HepG2 (cell line): ENCODE results near the gene MMP25. TPM values are rescaled to one million over a fixed set of nuclear protein-coding genes. Genes with fewer than 3 reads are reported as not detected.

Experiments
- ATAC-seq: fragments of 200-7000 bp; cut with Tn5 transposase; 3 replicates; pipeline ENCODE4 v1.9.1; 2020; ENCODE audit warnings: mild to moderate bottlenecking, moderate library complexity
- BruUV-seq: library from RNA; stranded (reverse); fragments of 400-500 nt; replicated peaks from 2 replicates; lab custom pipeline; 2021; lab: Mats Ljungman, UMichigan
- CTCF ChIA-PET: fragments of 300-600 bp; formaldehyde crosslinking; extraction: SDS; loops from one replicate; lab custom pipeline; 2021; ENCODE audit warnings: low total read pairs, inconsistent platforms, low intra/inter-chr PET ratio; lab: Yijun Ruan, JAX
- POLR2A ChIA-PET: fragments of 350-600 bp; sonication (Branson Sonifier 250); formaldehyde crosslinking; loops from one replicate; lab custom pipeline; 2020; ENCODE audit warnings: antibody characterized with exemption, inconsistent platforms; lab: Yijun Ruan, JAX
- DNase-seq: peaks from one replicate; pipeline ENCODE4 v3.0.0-alpha.2; 2015; ENCODE audit warnings: low spot score
- FAIRE-seq: peaks from 3 replicates; lab custom pipeline; 2011; peaks lifted over from hg19 to GRCh38; lab: Jason Lieb, UNC
- H2AFZ ChIP-seq: one replicate; pipeline ENCODE4 v1.6.1; 2011; ENCODE audit warnings: low read length, inconsistent platforms
- H3K27ac ChIP-seq: fragments of 300-600 bp; 3 replicates; pipeline ENCODE4 v1.8.0; 2011; ENCODE audit warnings: mixed run types, mild to moderate bottlenecking, mixed read lengths, low read length, inconsistent platforms; ENCODE audit not compliant: insufficient read depth; ENCODE audit errors: extremely low read length
- H3K27me3 ChIP-seq, 2 experiments: fragments of 200-600 bp in 1 of 2; 2 replicates in 1 of 2; 3 replicates in 1 of 2; pipeline versions ENCODE4 v1.6.0 to v1.8.0; 2011; ENCODE audit warnings: low read length in 2 of 2, mild to moderate bottlenecking in 2 of 2, moderate library complexity in 2 of 2, inconsistent platforms in 1 of 2; ENCODE audit not compliant: insufficient read depth in 2 of 2, control insufficient read depth in 1 of 2
- H3K36me3 ChIP-seq, 2 experiments: fragments of 200-600 bp in 1 of 2; replicated peaks in 1 of 2; 2 replicates in 1 of 2; 3 replicates in 1 of 2; pipeline versions ENCODE4 v1.5.1 to v1.8.0; 2011; ENCODE audit warnings: low read length in 2 of 2, inconsistent platforms in 1 of 2; ENCODE audit not compliant: insufficient read depth in 2 of 2, control insufficient read depth in 1 of 2
- H3K4me1 ChIP-seq: 2 replicates; pipeline ENCODE4 v1.5.1; 2012; ENCODE audit warnings: low read length, inconsistent platforms; ENCODE audit not compliant: insufficient read depth
- H3K4me2 ChIP-seq: 2 replicates; pipeline ENCODE4 v1.6.0; 2011; ENCODE audit warnings: low read depth, low read length, inconsistent platforms
- H3K4me3 ChIP-seq, 3 experiments: fragments of 200-600 bp in 1 of 3; sonication (generic), shearing (Covaris generic) in 1 of 3; replicated peaks in 1 of 3; 2 replicates each; pipeline ENCODE4 v1.5.1; 2011 to 2016; ENCODE audit warnings: low read length in 3 of 3, inconsistent platforms in 2 of 3, low read depth in 2 of 3, mild to moderate bottlenecking in 2 of 3, control low read depth in 1 of 3, mixed read lengths in 1 of 3; ENCODE audit not compliant: insufficient read depth in 1 of 3
- H3K79me2 ChIP-seq: one replicate; pipeline ENCODE4 v1.6.1; 2011; ENCODE audit warnings: low read length, inconsistent platforms; ENCODE audit not compliant: insufficient read depth
- H3K9ac ChIP-seq: 2 replicates; pipeline ENCODE4 v1.6.0; 2011; ENCODE audit warnings: mild to moderate bottlenecking, low read depth, low read length, inconsistent platforms; ENCODE audit not compliant: insufficient read depth
- H3K9me3 ChIP-seq: 2 replicates; pipeline ENCODE4 v1.5.1; 2012; ENCODE audit warnings: mild to moderate bottlenecking, low read length
- H4K20me1 ChIP-seq: 2 replicates; pipeline ENCODE4 v1.6.0; 2011; ENCODE audit warnings: inconsistent platforms, mild to moderate bottlenecking, low read length, moderate library complexity; ENCODE audit not compliant: insufficient read depth
- DPF2 ChIP-seq: sonication (generic); formaldehyde crosslinking; IDR thresholded peaks from 2 replicates; pipeline ENCODE4 v1.4.0; 2020; ENCODE audit warnings: mild to moderate bottlenecking, low read depth, missing genetic modification reagents, borderline replicate concordance
- KAT8 ChIP-seq: IDR thresholded peaks from 2 replicates; pipeline ENCODE4 v1.6.1; 2016; ENCODE audit warnings: missing genetic modification reagents, missing compliant biosample characterization
- MED13 ChIP-seq: sonication (generic); formaldehyde crosslinking; IDR thresholded peaks from 2 replicates; pipeline ENCODE4 v1.5.0; 2020; ENCODE audit warnings: missing genetic modification reagents
- PBX2 ChIP-seq: IDR thresholded peaks from 2 replicates; pipeline ENCODE4 v1.6.1; 2016; ENCODE audit warnings: control low read depth
- PRDM4 ChIP-seq: sonication (generic); formaldehyde crosslinking; IDR thresholded peaks from 2 replicates; pipeline ENCODE4 v1.9.0; 2021; ENCODE audit warnings: missing genetic modification reagents, borderline replicate concordance
- RELA ChIP-seq: sonication (generic); formaldehyde crosslinking; IDR thresholded peaks from 2 replicates; pipeline ENCODE4 v1.4.0; 2020; ENCODE audit warnings: missing genetic modification reagents
- STAG1 ChIP-seq: sonication (generic); formaldehyde crosslinking; IDR thresholded peaks from 2 replicates; pipeline ENCODE4 v1.4.0; 2020; ENCODE audit warnings: missing genetic modification reagents
- ZBTB14 ChIP-seq: sonication (generic); formaldehyde crosslinking; IDR thresholded peaks from 2 replicates; pipeline ENCODE4 v1.4.0; 2020; ENCODE audit warnings: missing genetic modification reagents
- ZNF138 ChIP-seq: sonication (generic); formaldehyde crosslinking; IDR thresholded peaks from 2 replicates; pipeline ENCODE4 v1.5.0; 2020; ENCODE audit warnings: mild to moderate bottlenecking, low read depth, missing genetic modification reagents
- ZNF557 ChIP-seq: sonication (generic); formaldehyde crosslinking; IDR thresholded peaks from 2 replicates; pipeline ENCODE4 v1.4.0; 2020; ENCODE audit warnings: missing genetic modification reagents
- ZNF639 ChIP-seq: conservative IDR thresholded peaks from 2 replicates; pipeline ENCODE4 v1.6.1; 2018; ENCODE audit warnings: missing genetic modification reagents
- ZNF776 ChIP-seq: sonication (generic); formaldehyde crosslinking; IDR thresholded peaks from 2 replicates; pipeline ENCODE4 v1.4.0; 2020; ENCODE audit warnings: mild to moderate bottlenecking, missing genetic modification reagents
- WGBS: methylation state at CpG from one replicate; pipeline ENCODE4 v1.1.6; 2017; ENCODE audit warnings: low lambda C conversion rate; 5-methylcytosine and 5-hydroxymethylcytosine counted together
- in situ Hi-C: cut with HindIII; loops from 2 replicates; pipeline ENCODE4 v1.10.0; 2017; ENCODE audit warnings: low pct_unique_long_range_greater_than_20kb; ENCODE audit not compliant: extremely low pct_ligation_motif_present
- intact Hi-C: fragments of 100-400 bp; cut with micrococcal nuclease; formaldehyde crosslinking; loops from one replicate; pipeline ENCODE4 v1.10.0; 2022; ENCODE audit not compliant: unreplicated experiment
- polyA plus RNA-seq, 8 experiments: library from polyadenylated mRNA; depleted of rRNA in 3 of 8; stranded (reverse) in 7 of 8; unstranded in 1 of 8; fragments of >200 nt; fragmentation: Illumina TruSeq in 4 of 8; extraction: Trizol in 4 of 8; gene quantifications; 2 replicates each; pipeline versions ENCODE4 v1.2.1 to v1.2.3, GENCODE V29; 2011 to 2016; ENCODE audit warnings: low read depth in 4 of 8, missing spikeins in 1 of 8, mixed read lengths in 1 of 8; ENCODE audit not compliant: insufficient read depth in 1 of 8
- total RNA-seq, 5 experiments: library from RNA; depleted of rRNA; stranded (reverse); fragments of >200 nt; fragmentation: Illumina TruSeq; extraction: Trizol; gene quantifications; 2 replicates each; pipeline ENCODE4 v1.2.3, GENCODE V29; 2016; ENCODE audit warnings: low read depth in 1 of 5

Gene MMP25
- total and polyA plus RNA-seq, 2 of the 13 experiments (the other 11 are each of a cell fraction or from before 2014, with no cell fraction given): 0.04 to 0.08 TPM

GRCh38 chr16:3101841-3102470 lies 55.6 kb downstream of the MMP25 start:
- no peaks in the 10 kb centered on the region for H3K79me2 ChIP-seq
- ChIA-PET POLR2A (interaction anchor here (1.5 kb wide), 1 partner anchor 78 kb away, joined by 4 read pairs; the partner anchor contains the start of genes HCFC1R1 and THOC6), CTCF (interaction anchor here (1.1 to 1.8 kb wide), 2 partner anchors 29 to 43 kb away, joined by 3 to 5 read pairs; no protein-coding TSS in a partner anchor)
- intact Hi-C loops: loop anchor here (2.0 kb wide), 1 partner anchor 43 kb away; no protein-coding TSS in a partner anchor
- no peaks in the 10 kb centered on the region for H3K36me3 ChIP-seq
- H3K4me2 ChIP-seq: no peak overlapping the region; the same call in 1 of the 2 replicates
- ATAC-seq (no peak), FAIRE-seq (no peak), DNase-seq (no peak)
- no peak overlapping the region for H3K4me3 ChIP-seq
- no peak overlapping the region for H3K27ac ChIP-seq
- H3K9ac ChIP-seq: no peak overlapping the region
- 74% methylated on average over 27 of the region's 27 CpGs for WGBS
- H3K9me3 ChIP-seq: no peaks in the 10 kb centered on the region
- in situ Hi-C loops: no loop called here
- no peak overlapping the region for H2AFZ ChIP-seq
- peaks cover 71% of the 10 kb centered on the region for H3K4me1 ChIP-seq
- no TSS peak for BruUV-seq
- H3K27me3 ChIP-seq: peaks cover 0 to 13% of the 10 kb centered on the region in 2 experiments; a peak in 2 of 5 replicates
- H4K20me1 ChIP-seq: no peaks in the 10 kb centered on the region
- no peak for TF ChIP-seq PBX2
- no peak for TF ChIP-seq ZNF776
- TF ChIP-seq ZNF639 (CRISPR knock-in tag): no peak
- TF ChIP-seq KAT8 (CRISPR knock-in tag): no peak
- TF ChIP-seq ZNF557: no peak
- TF ChIP-seq RELA (CRISPR knock-in tag): no peak
- TF ChIP-seq PRDM4 (CRISPR knock-in tag): no peak
- TF ChIP-seq ZBTB14 (CRISPR knock-in tag): no peak
- no peak for TF ChIP-seq DPF2 (CRISPR knock-in tag)
- no peak for TF ChIP-seq MED13 (CRISPR knock-in tag)
- TF ChIP-seq STAG1: no peak
- no peak for TF ChIP-seq ZNF138 (CRISPR knock-in tag)
